Gastrocnemius medialis (tissue), 4 donors: Measurements from ENCODE around the gene FANCC.

Experiments
- CTCF ChIP-seq, 5 experiments: fragments of 450-650 bp in 3 of 5; fragments of 200-600 bp in 2 of 5; sonication (generic) in 2 of 5; IDR thresholded peaks in 4 of 5; conservative IDR thresholded peaks in 1 of 5; 1 replicate in 4 of 5; 2 replicates in 1 of 5; pipeline ENCODE4 v1.5.1; 2016 to 2019; ENCODE audit warnings: antibody characterized with exemption in 5 of 5, mild to moderate bottlenecking in 3 of 5, moderate library complexity in 3 of 5
- POLR2A ChIP-seq, 2 donors: fragments of 450-650 bp; IDR thresholded peaks; one replicate each; pipeline ENCODE4 v1.6.1; 2017; ENCODE audit warnings: antibody characterized with exemption in 2 of 2, mild to moderate bottlenecking in 2 of 2, moderate library complexity in 2 of 2

GRCh38 chr9:95355500-95355899 is 38.0 kb upstream of the FANCC start:
- TF ChIP-seq CTCF (IDR thresholded peaks at IDR 0.05 in 4 of 5, conservative IDR thresholded peaks at IDR 0.05 in 1 of 5): no peak
- no peak for TF ChIP-seq POLR2A (IDR thresholded peaks at IDR 0.05)
